MM.1S (cell line): ENCODE measurements around the gene MSH5.

ENCODE experiments used
- DNase-seq: peaks from one replicate; pipeline ENCODE4 v3.0.0-alpha.2; 2015
- H2AFZ ChIP-seq: fragments of 300-600 bp; sonication (generic); 2 replicates; pipeline ENCODE4 v1.6.0; 2016; ENCODE audit warnings: antibody characterized with exemption, low read length
- H3F3A ChIP-seq: fragments of 300-600 bp; sonication (generic); 2 replicates; pipeline ENCODE4 v1.6.1; 2016; ENCODE audit warnings: mild to moderate bottlenecking, antibody characterized with exemption, low read length, moderate library complexity, mixed read lengths; ENCODE audit not compliant: insufficient read depth
- H3K27ac ChIP-seq: fragments of 300-600 bp; sonication (generic); 2 replicates; pipeline ENCODE4 v1.5.1; 2016; ENCODE audit warnings: mild to moderate bottlenecking, low read length
- H3K27me3 ChIP-seq: fragments of 300-600 bp; sonication (generic); replicated peaks from 2 replicates; pipeline ENCODE4 v1.6.0; 2016; ENCODE audit warnings: low read length; ENCODE audit not compliant: insufficient read depth
- H3K36me3 ChIP-seq: fragments of 300-600 bp; sonication (generic); replicated peaks from 2 replicates; pipeline ENCODE4 v1.6.1; 2016; ENCODE audit warnings: mild to moderate bottlenecking, low read length, mixed read lengths; ENCODE audit not compliant: insufficient read depth
- H3K4me1 ChIP-seq: fragments of 300-600 bp; sonication (generic); 2 replicates; pipeline ENCODE4 v1.6.1; 2016; ENCODE audit warnings: low read length, mixed read lengths
- H3K4me2 ChIP-seq: fragments of 300-600 bp; sonication (generic); 2 replicates; pipeline ENCODE4 v1.6.0; 2016; ENCODE audit warnings: low read depth, low read length
- H3K4me3 ChIP-seq: fragments of 300-600 bp; sonication (generic); 2 replicates; pipeline ENCODE4 v1.5.1; 2016; ENCODE audit warnings: low read length, mixed read lengths
- H3K79me2 ChIP-seq: fragments of 300-600 bp; sonication (generic); 2 replicates; pipeline ENCODE4 v1.6.1; 2016; ENCODE audit warnings: mixed run types, low read length, mixed read lengths
- H3K9ac ChIP-seq: fragments of 300-600 bp; sonication (generic); 2 replicates; pipeline ENCODE4 v1.6.1; 2016; ENCODE audit warnings: low read length, mixed read lengths
- H3K9me2 ChIP-seq: fragments of 300-600 bp; sonication (generic); replicated peaks from 2 replicates; pipeline ENCODE4 v1.6.1; 2016; ENCODE audit warnings: mild to moderate bottlenecking, low read length, mixed read lengths; ENCODE audit not compliant: insufficient read depth
- H3K9me3 ChIP-seq: fragments of 300-600 bp; sonication (generic); replicated peaks from 2 replicates; pipeline ENCODE4 v1.6.1; 2016; ENCODE audit warnings: mild to moderate bottlenecking, low read length, mixed read lengths; ENCODE audit not compliant: insufficient read depth
- H4K20me1 ChIP-seq: fragments of 300-600 bp; sonication (generic); 2 replicates; pipeline ENCODE4 v1.6.1; 2016; ENCODE audit warnings: mild to moderate bottlenecking, low read length, moderate library complexity, mixed read lengths; ENCODE audit not compliant: insufficient read depth
- CTCF ChIP-seq: fragments of 300-600 bp; sonication (generic); IDR thresholded peaks from 2 replicates; pipeline ENCODE4 v1.5.1; 2016; ENCODE audit warnings: antibody characterized with exemption, low read length, mixed read lengths
- EZH2 ChIP-seq: fragments of 300-600 bp; sonication (generic); optimal IDR thresholded peaks from 2 replicates; pipeline ENCODE3; 2017; ENCODE audit warnings: low read depth, mild to moderate bottlenecking, antibody characterized with exemption, low read length, mixed read lengths
- EZH2phosphoT487 ChIP-seq: fragments of 300-600 bp; sonication (generic); IDR thresholded peaks from 2 replicates; pipeline ENCODE4 v1.6.1; 2018; ENCODE audit warnings: antibody characterized with exemption, low read length

Gene MSH5

DNA sequence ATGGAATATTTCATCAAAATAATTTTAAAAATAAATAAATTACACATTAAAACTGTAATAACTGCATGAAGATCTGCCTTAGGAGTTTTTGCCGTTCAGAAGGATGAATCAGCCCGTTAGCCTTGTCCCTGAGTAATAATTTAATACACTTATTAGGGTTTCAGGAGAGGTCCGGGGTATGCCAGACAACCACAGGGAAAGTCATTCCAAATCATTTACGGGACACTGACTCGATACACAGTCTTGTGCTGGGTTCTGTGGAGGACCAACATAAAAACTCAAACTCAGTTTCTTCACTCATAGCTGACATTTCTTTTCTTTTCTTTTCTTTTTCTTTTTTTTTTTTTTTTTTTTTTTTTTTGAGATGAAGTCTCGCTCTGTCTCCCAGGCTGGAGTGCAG lies 33.9 kb upstream of the MSH5 start:
- Histone ChIP-seq H3K79me2 (peaks cover 19% of the 10 kb centered on the region), H3K36me3 (no peaks in the 10 kb centered on the region), H3K27me3 (no peaks in the 10 kb centered on the region; the same call in 1 of the 2 replicates), H3K4me2 (no peak overlapping the region), H4K20me1 (no peaks in the 10 kb centered on the region), H3K9me3 (no peaks in the 10 kb centered on the region), H3K9me2 (no peaks in the 10 kb centered on the region), H3K9ac (no peak overlapping the region), H2AFZ (no peak overlapping the region), H3K4me1 (0 out of 2 replicates have a peak, but pooled peaks cover 9% of the 10 kb centered on the region), H3K27ac (no peak overlapping the region), H3K4me3 (no peak overlapping the region), H3F3A (peaks cover 7% of the 10 kb centered on the region; the same call in 1 of the 2 replicates)
- TF ChIP-seq EZH2: no peak
- no peak for TF ChIP-seq EZH2phosphoT487
- TF ChIP-seq CTCF: no peak
- no peak for DNase-seq

DNA sequence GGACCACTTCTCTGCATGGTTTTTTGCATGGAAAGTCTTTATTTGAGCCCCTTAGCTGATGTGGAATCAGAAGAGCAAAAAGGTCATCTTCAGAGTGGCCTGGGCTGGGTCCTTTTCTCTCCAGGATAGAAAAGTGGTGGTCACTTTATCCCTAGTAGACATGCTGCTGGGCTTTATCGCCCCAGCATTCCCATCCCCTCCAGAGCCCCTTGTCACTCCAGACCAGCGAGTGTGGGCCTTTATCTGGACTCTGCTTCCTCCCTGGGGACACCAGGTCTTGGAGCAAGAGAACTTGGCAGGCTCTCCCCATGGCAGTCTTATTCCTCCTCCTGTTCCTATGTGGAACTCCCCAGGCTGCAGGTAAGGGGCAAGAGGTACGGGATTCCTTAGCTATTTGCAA lies 33.2 kb upstream of the MSH5 start, which contains the start of gene LY6G6F:
TSS of gene LY6G6F (plus strand) at position 268 of the 400 bp plus-strand sequence. CDS start at position 309, 41 bp downstream.
- 0 out of 2 replicates have a peak, but pooled peaks cover 5% of the 10 kb centered on the region for H3K4me1 ChIP-seq
- H3K36me3 ChIP-seq: no peaks in the 10 kb centered on the region
- no peak within 1 kb of the TSS for H3K27ac ChIP-seq
- H3K79me2 ChIP-seq: peaks cover 13% of the 10 kb centered on the region
- H2AFZ ChIP-seq: no peak within 1 kb of the TSS
- H3K9me3 ChIP-seq: no peaks in the 10 kb centered on the region
- no peak within 1 kb of the TSS for H3K9ac ChIP-seq
- TF ChIP-seq EZH2 (no peak), EZH2phosphoT487 (no peak), CTCF (no peak)
- no peaks in the 10 kb centered on the region for H3K9me2 ChIP-seq
- no peaks in the 10 kb centered on the region for H4K20me1 ChIP-seq
- peaks cover 7% of the 10 kb centered on the region; the same call in 1 of the 2 replicates for H3F3A ChIP-seq
- no peaks in the 10 kb centered on the region; the same call in 1 of the 2 replicates for H3K27me3 ChIP-seq
- no peak within 1 kb of the TSS for H3K4me2 ChIP-seq
- H3K4me3 ChIP-seq: no peak within 1 kb of the TSS
- no peak for DNase-seq

DNA sequence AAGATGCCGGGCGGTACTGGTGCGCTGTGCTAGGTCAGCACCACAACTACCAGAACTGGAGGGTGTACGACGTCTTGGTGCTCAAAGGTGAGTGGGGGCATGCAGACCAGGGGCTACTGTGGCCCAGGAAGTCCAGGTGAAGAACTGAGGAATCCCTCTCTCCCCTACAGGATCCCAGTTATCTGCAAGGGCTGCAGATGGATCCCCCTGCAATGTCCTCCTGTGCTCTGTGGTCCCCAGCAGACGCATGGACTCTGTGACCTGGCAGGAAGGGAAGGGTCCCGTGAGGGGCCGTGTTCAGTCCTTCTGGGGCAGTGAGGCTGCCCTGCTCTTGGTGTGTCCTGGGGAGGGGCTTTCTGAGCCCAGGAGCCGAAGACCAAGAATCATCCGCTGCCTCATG lies 32.1 kb upstream of the MSH5 start:
- Histone ChIP-seq H3K4me1 (0 out of 2 replicates have a peak, but pooled peaks cover 5% of the 10 kb centered on the region), H3K9me2 (no peaks in the 10 kb centered on the region), H3K36me3 (no peaks in the 10 kb centered on the region), H3K9ac (no peak overlapping the region), H3K9me3 (no peaks in the 10 kb centered on the region), H3F3A (peaks cover 4% of the 10 kb centered on the region; the same call in 1 of the 2 replicates), H3K4me3 (no peak overlapping the region), H3K4me2 (no peak overlapping the region), H2AFZ (no peak overlapping the region), H3K27me3 (no peaks in the 10 kb centered on the region; the same call in 1 of the 2 replicates), H3K79me2 (peaks cover 2% of the 10 kb centered on the region), H3K27ac (no peak overlapping the region), H4K20me1 (no peaks in the 10 kb centered on the region)
- no peak for DNase-seq
- TF ChIP-seq EZH2phosphoT487 (no peak), EZH2 (no peak), CTCF (no peak)
